ENCODE results near the gene PKM.

The PKM gene

GRCh38 chr15:72233769-72234168 is 2.8 kb upstream of the PKM start:
- DNase-seq = no peak

- peak; percentile 34 for DNase-seq
Measured at GRCh38 chr15:72231833-72232478, 966 bp upstream of the PKM start.

GRCh38 chr15:72230197-72231065 is 559 bp downstream of the PKM start:
- peak; percentile 89 for DNase-seq

- DNase-seq = no peak
Measured at GRCh38 chr15:72229947-72230196, 1.1 kb downstream of the PKM start.

- DNase-seq = no peak
Measured at GRCh38 chr15:72229076-72229946, 1.7 kb downstream of the PKM start.

GRCh38 chr15:72227720-72228119 is 3.3 kb downstream of the PKM start:
- DNase-seq = no peak

GRCh38 chr15:72227192-72227586 is 3.8 kb downstream of the PKM start:
- DNase-seq = no peak

- no peak for DNase-seq
Measured at GRCh38 chr15:72223278-72223677, 7.7 kb downstream of the PKM start.

- no peak for DNase-seq
Measured at GRCh38 chr15:72222393-72222792, 8.6 kb downstream of the PKM start.

GRCh38 chr15:72220687-72221086 is 10.3 kb downstream of the PKM start:
- DNase-seq = no peak

- no peak for DNase-seq
Measured at GRCh38 chr15:72217216-72217615, 13.8 kb downstream of the PKM start.

- DNase-seq = no peak
Measured at GRCh38 chr15:72216079-72216478, 14.9 kb downstream of the PKM start.

- DNase-seq = no peak
Measured at GRCh38 chr15:72207558-72208085, 23.4 kb downstream of the PKM start.

- no peak for DNase-seq
Measured at GRCh38 chr15:72206677-72207000, 24.4 kb downstream of the PKM start.

- no peak for DNase-seq
Measured at GRCh38 chr15:72205896-72206676, 24.9 kb downstream of the PKM start.

GRCh38 chr15:72205273-72205672 is 25.7 kb downstream of the PKM start:
- no peak for DNase-seq

GRCh38 chr15:72203507-72203837 is 27.5 kb downstream of the PKM start:
- peak; percentile 87 for DNase-seq

GRCh38 chr15:72202801-72203506 is 28.0 kb downstream of the PKM start:
- no peak for DNase-seq

GRCh38 chr15:72202302-72202701 is 28.7 kb downstream of the PKM start:
- DNase-seq = no peak

GRCh38 chr15:72201391-72201921 is 29.5 kb downstream of the PKM start:
- DNase-seq = no peak

- no peak for DNase-seq
Measured at GRCh38 chr15:72200395-72201237, 30.4 kb downstream of the PKM start.
